CD1c-positive myeloid dendritic cell (primary cell): Measurements from ENCODE around the gene EMID1.
A peak's percentile ranks its signal among the peaks of the same experiment; 100 is the strongest.
"Not testable (repeated sequence)": the region's sequence is repeated elsewhere in the genome, so short reads cannot be mapped to it uniquely, and the experiment has no call there.

ENCODE experiments used
- DNase-seq: peaks from one replicate; pipeline ENCODE4 v3.0.0-alpha.2; 2016; ENCODE audit errors: extremely low spot score

EMID1 gene

GRCh38 chr22:29230972-29231875, 25.5 kb downstream of the EMID1 start:
- no peak for DNase-seq

- DNase-seq = no peak
These were observed 26.6 kb downstream of the EMID1 start for GRCh38 chr22:29231971-29232959.

GRCh38 chr22:29233277-29233877, 27.7 kb downstream of the EMID1 start:
- DNase-seq = no peak

GRCh38 chr22:29240481-29240880, 34.8 kb downstream of the EMID1 start:
- DNase-seq = not testable (repeated sequence)

- DNase-seq = no peak
These were observed 38.3 kb downstream of the EMID1 start for GRCh38 chr22:29243874-29244446.

GRCh38 chr22:29244785-29245625, 39.3 kb downstream of the EMID1 start:
- no peak for DNase-seq

GRCh38 chr22:29245626-29246385, 40.1 kb downstream of the EMID1 start:
- peak; percentile 71 for DNase-seq

- not testable (repeated sequence) for DNase-seq
These were observed 42.2 kb downstream of the EMID1 start for GRCh38 chr22:29247891-29248290.

- no peak for DNase-seq
These were observed 45.6 kb downstream of the EMID1 start for GRCh38 chr22:29251265-29251664.

- DNase-seq = no peak
These were observed 46.5 kb downstream of the EMID1 start for GRCh38 chr22:29251981-29252911.

GRCh38 chr22:29253561-29254285, 48.0 kb downstream of the EMID1 start:
- no peak for DNase-seq

GRCh38 chr22:29254286-29254660, 48.6 kb downstream of the EMID1 start:
- no peak for DNase-seq

- DNase-seq = no peak
These were observed 49.4 kb downstream of the EMID1 start for GRCh38 chr22:29255064-29255621.

- no peak for DNase-seq
These were observed 51.1 kb downstream of the EMID1 start for GRCh38 chr22:29256606-29257325.

GRCh38 chr22:29257751-29258181, 52.1 kb downstream of the EMID1 start:
- no peak for DNase-seq

GRCh38 chr22:29258407-29259252, 52.9 kb downstream of the EMID1 start:
- no peak for DNase-seq
